ENCODE data around the gene PLA2G2F.

- TF ChIP-seq CTCF (IDR thresholded peaks at IDR 0.05; ENCODE audit: extremely low read depth in 1 of 2, insufficient read depth in 1 of 2, low read depth in 1 of 2, low read length in 2 of 2): no peak
- TF ChIP-seq JUN (IDR thresholded peaks at IDR 0.05; ENCODE audit: borderline replicate concordance, insufficient read depth, insufficient read length, low read depth): no peak
- TF ChIP-seq POLR2AphosphoS5 (IDR thresholded peaks at IDR 0.05; ENCODE audit: insufficient read depth, low read depth, low read length): no peak
Observed at GRCh38 chr1:20167126-20167525, 28.0 kb downstream of the PLA2G2F start.

Data from endothelial cell of umbilical vein (primary cell).